Loucy (cell line): ENCODE results near the gene NUAK2.

Experiments used
- H2AFZ ChIP-seq: fragments of 200-600 bp; sonication (generic); 2 replicates; pipeline ENCODE4 v1.6.0; 2016; ENCODE audit warnings: antibody characterized with exemption, mild to moderate bottlenecking, low read length, moderate library complexity
- H3F3A ChIP-seq: fragments of 200-600 bp; 2 replicates; pipeline ENCODE4 v1.6.0; 2016; ENCODE audit warnings: antibody characterized with exemption, low read depth, mild to moderate bottlenecking
- H3K27me3 ChIP-seq: fragments of 200-600 bp; sonication (generic); 2 replicates; pipeline ENCODE4 v1.6.1; 2014; ENCODE audit warnings: low read length, mild to moderate bottlenecking; ENCODE audit not compliant: insufficient read depth, poor library complexity, severe bottlenecking
- H3K36me3 ChIP-seq: fragments of 200-600 bp; sonication (generic); 2 replicates; pipeline ENCODE4 v1.6.1; 2016; ENCODE audit warnings: low read length; ENCODE audit not compliant: insufficient read depth
- H3K4me1 ChIP-seq: fragments of 200-600 bp; sonication (generic); 2 replicates; pipeline ENCODE4 v1.5.1; 2014; ENCODE audit warnings: low read length, mild to moderate bottlenecking; ENCODE audit not compliant: insufficient read depth, poor library complexity, severe bottlenecking
- H3K4me2 ChIP-seq: fragments of 200-600 bp; sonication (generic); 2 replicates; pipeline ENCODE4 v1.6.0; 2014; ENCODE audit warnings: antibody characterized with exemption, low read length, low read depth, mild to moderate bottlenecking; ENCODE audit not compliant: poor library complexity, severe bottlenecking
- H3K4me3 ChIP-seq: fragments of 200-600 bp; sonication (generic); 2 replicates; pipeline ENCODE4 v1.5.1; 2014; ENCODE audit warnings: low read length, mild to moderate bottlenecking, mixed read lengths; ENCODE audit not compliant: poor library complexity, severe bottlenecking
- H3K79me2 ChIP-seq: fragments of 200-600 bp; sonication (generic); 2 replicates; pipeline ENCODE4 v1.6.1; 2014; ENCODE audit warnings: low read length; ENCODE audit not compliant: insufficient read depth
- H3K9ac ChIP-seq: fragments of 200-600 bp; sonication (generic); 2 replicates; pipeline ENCODE4 v1.6.0; 2014; ENCODE audit warnings: mild to moderate bottlenecking, low read depth, low read length, moderate library complexity; ENCODE audit not compliant: poor library complexity, severe bottlenecking
- H3K9me2 ChIP-seq: fragments of 200-600 bp; sonication (generic); replicated peaks from 2 replicates; pipeline ENCODE4 v1.6.1; 2016; ENCODE audit warnings: low read depth, low read length, mixed read lengths
- H3K9me3 ChIP-seq: fragments of 200-600 bp; sonication (generic); 2 replicates; pipeline ENCODE4 v1.6.1; 2014; ENCODE audit warnings: mild to moderate bottlenecking, antibody characterized with exemption, low read length, low read depth; ENCODE audit not compliant: insufficient read depth
- H4K20me1 ChIP-seq: fragments of 200-600 bp; sonication (generic); 2 replicates; pipeline ENCODE4 v1.6.0; 2014; ENCODE audit warnings: antibody characterized with exemption, low read length, mild to moderate bottlenecking; ENCODE audit not compliant: insufficient read depth, poor library complexity, severe bottlenecking
- EZH2phosphoT487 ChIP-seq: fragments of 200-600 bp; IDR thresholded peaks from 2 replicates; pipeline ENCODE4 v1.6.1; 2018; ENCODE audit warnings: antibody characterized with exemption, mild to moderate bottlenecking, moderate library complexity, borderline replicate concordance
- TF ChIP-seq, protein P1 (sequence below): fragments of 200-600 bp; sonication (generic); conservative IDR thresholded peaks from 2 replicates; pipeline ENCODE4 v1.5.1; 2014; ENCODE audit warnings: mild to moderate bottlenecking, antibody characterized with exemption, low read length

The NUAK2 gene

DNA sequence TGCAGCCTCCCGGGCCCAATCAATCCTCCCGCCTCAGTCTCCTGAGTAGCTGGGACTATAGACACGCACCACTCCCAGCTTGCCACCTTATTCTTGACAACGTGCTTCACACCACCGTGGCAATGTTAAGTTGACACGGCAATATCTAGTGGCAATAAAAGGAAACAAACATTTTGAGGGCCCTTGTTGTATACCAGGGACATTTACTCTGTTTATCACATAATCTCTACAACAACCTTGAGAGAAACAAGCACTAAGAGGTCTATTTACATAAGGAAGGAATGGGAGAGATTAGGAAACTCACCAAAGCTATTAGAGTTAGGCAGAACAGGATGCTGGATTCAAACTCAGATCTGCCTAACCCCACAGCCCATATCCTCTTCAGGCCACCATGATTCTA is 32.1 kb upstream of the NUAK2 start:
- Histone ChIP-seq H2AFZ (no peak overlapping the region), H3K27me3 (no peaks in the 10 kb centered on the region), H3K4me3 (no peak overlapping the region), H3K4me2 (no peak overlapping the region), H3K9me2 (no peaks in the 10 kb centered on the region), H3K79me2 (no peaks in the 10 kb centered on the region), H3K9me3 (no peaks in the 10 kb centered on the region), H3K9ac (no peak overlapping the region), H3K36me3 (no peaks in the 10 kb centered on the region), H3F3A (no peaks in the 10 kb centered on the region), H3K4me1 (peaks cover 4% of the 10 kb centered on the region), H4K20me1 (no peaks in the 10 kb centered on the region)
- TF ChIP-seq EZH2phosphoT487 = no peak
- TF ChIP-seq, protein P1, sequence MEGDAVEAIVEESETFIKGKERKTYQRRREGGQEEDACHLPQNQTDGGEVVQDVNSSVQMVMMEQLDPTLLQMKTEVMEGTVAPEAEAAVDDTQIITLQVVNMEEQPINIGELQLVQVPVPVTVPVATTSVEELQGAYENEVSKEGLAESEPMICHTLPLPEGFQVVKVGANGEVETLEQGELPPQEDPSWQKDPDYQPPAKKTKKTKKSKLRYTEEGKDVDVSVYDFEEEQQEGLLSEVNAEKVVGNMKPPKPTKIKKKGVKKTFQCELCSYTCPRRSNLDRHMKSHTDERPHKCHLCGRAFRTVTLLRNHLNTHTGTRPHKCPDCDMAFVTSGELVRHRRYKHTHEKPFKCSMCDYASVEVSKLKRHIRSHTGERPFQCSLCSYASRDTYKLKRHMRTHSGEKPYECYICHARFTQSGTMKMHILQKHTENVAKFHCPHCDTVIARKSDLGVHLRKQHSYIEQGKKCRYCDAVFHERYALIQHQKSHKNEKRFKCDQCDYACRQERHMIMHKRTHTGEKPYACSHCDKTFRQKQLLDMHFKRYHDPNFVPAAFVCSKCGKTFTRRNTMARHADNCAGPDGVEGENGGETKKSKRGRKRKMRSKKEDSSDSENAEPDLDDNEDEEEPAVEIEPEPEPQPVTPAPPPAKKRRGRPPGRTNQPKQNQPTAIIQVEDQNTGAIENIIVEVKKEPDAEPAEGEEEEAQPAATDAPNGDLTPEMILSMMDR = no peak

- Histone ChIP-seq H3K9me3 (no peaks in the 10 kb centered on the region), H4K20me1 (no peaks in the 10 kb centered on the region), H3K4me1 (peaks cover 4% of the 10 kb centered on the region), H3K36me3 (no peaks in the 10 kb centered on the region), H2AFZ (no peak overlapping the region), H3K4me2 (no peak overlapping the region), H3K9ac (no peak overlapping the region), H3K79me2 (no peaks in the 10 kb centered on the region), H3K4me3 (no peak overlapping the region), H3K9me2 (no peaks in the 10 kb centered on the region), H3K27me3 (no peaks in the 10 kb centered on the region), H3F3A (no peaks in the 10 kb centered on the region)
- TF ChIP-seq, protein P1 = no peak
- TF ChIP-seq EZH2phosphoT487 = no peak
These were observed 31.6 kb upstream of the NUAK2 start for GRCh38 chr1:205353191-205353590.

DNA sequence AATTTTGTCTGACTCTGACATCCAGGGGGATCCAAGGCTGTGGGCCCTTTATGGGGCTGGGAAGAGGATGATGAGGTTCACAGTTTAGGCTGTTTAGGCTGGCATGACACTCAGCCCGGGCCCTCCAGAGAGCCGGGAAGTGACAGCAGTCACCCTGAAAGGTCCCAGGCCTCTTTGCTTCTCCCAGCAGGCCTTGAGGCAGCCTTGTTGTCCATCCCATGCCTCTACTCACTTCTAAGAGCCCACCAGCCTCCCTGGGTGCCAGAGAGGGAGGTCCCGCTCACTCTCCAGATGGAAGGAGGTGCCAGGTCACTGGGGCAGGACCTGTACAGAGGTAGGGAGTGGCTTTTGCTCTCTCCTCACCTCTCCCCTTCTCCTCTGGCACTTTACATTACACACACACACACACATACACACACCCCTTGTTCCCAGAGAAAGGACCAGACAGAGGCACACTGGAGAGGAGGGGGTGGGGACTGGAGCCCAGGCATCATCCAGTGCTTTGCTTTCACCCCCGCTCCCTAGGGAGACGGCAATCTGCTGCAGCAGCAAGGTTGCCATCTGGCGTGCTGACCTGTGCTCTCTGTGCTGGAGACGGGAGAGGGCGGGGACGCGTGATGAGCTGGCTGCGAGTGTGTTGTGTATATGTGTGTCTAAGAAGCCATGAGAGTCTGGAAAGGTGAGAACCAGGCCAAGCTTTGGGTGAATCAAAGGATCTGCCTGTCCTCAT is 30.6 kb upstream of the NUAK2 start:
- TF ChIP-seq EZH2phosphoT487 = no peak
- TF ChIP-seq, protein P1 = no peak
- no peaks in the 10 kb centered on the region for H3K9me3 ChIP-seq
- H3K9ac ChIP-seq = no peak overlapping the region
- peaks cover 4% of the 10 kb centered on the region for H3K4me1 ChIP-seq
- H3F3A ChIP-seq = no peaks in the 10 kb centered on the region
- H3K4me3 ChIP-seq = no peak overlapping the region
- no peak overlapping the region for H2AFZ ChIP-seq
- no peaks in the 10 kb centered on the region for H3K79me2 ChIP-seq
- H3K9me2 ChIP-seq = no peaks in the 10 kb centered on the region
- no peak overlapping the region for H3K4me2 ChIP-seq
- H4K20me1 ChIP-seq = no peaks in the 10 kb centered on the region
- no peaks in the 10 kb centered on the region for H3K27me3 ChIP-seq
- no peaks in the 10 kb centered on the region for H3K36me3 ChIP-seq
